ENCODE results near the gene OR51B5.

DNA sequence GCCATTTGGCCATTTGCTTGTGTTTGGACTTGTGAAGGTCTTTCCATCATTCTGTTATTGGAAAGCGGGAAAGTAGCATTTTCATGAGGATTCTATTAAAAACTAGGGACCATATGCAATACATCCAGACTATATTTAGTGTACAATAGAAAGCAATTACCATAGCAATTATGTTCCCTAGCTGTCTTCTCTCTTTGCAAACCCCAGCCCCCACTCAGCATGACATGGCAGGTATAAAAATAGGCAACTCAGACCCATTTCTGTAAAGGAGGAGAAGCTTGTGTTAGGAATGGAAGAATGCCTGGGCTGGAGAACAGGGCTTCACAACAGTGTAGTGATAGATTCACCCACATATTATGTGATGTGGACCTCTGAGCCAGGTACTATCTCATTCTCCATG is 20.4 kb upstream of the OR51B5 start:
- TF ChIP-seq, protein P1, sequence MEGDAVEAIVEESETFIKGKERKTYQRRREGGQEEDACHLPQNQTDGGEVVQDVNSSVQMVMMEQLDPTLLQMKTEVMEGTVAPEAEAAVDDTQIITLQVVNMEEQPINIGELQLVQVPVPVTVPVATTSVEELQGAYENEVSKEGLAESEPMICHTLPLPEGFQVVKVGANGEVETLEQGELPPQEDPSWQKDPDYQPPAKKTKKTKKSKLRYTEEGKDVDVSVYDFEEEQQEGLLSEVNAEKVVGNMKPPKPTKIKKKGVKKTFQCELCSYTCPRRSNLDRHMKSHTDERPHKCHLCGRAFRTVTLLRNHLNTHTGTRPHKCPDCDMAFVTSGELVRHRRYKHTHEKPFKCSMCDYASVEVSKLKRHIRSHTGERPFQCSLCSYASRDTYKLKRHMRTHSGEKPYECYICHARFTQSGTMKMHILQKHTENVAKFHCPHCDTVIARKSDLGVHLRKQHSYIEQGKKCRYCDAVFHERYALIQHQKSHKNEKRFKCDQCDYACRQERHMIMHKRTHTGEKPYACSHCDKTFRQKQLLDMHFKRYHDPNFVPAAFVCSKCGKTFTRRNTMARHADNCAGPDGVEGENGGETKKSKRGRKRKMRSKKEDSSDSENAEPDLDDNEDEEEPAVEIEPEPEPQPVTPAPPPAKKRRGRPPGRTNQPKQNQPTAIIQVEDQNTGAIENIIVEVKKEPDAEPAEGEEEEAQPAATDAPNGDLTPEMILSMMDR (IDR thresholded peaks at IDR 0.05): no peak
- TF ChIP-seq POLR2A (IDR thresholded peaks at IDR 0.05): no peak

Measured in body of pancreas (tissue), 4 donors.